ENCODE data around the gene RFX4.

DNA sequence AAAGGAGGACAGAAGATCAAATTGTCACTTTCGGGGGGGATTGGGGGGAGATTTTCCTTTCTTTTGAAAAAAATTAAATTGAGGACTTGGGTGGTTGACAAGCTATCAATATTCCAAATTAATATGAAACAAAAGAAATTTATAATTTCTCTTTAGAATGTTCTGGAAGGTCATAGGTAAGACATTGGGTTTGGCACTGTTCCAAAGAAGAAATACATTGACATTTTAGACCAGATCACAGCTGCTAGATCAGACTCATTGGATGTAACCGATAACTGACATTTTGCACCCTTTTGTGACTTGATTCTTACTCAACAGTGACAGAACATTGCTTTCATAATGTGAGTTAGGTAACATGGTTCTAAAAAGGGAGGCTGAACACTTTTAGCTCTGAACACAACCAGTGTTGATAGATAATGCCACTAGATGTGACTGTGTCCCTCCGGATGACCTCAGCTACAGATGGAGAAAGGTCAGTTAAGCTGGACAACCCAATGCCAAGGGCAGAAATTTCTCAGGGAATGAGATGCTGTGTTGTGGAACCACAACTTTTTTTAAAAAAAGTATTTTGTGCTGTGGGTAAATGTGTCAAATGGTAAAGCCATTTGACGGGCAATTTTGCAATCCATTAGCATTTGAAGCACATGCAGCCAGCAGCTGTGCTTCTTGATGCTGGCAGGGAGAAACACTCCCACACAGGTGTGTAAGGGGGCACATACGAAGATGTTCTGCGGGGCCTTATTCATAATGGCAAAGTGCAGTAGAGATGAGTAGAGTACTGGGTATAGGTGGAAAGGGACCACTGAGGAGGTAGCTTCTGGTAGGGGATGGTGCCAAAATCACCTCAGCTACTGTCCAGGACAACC, 62.9 kb downstream of the RFX4 start:
- no peak for TF ChIP-seq CTCF (IDR thresholded peaks at IDR 0.05)
- no peak for TF ChIP-seq POLR2A (IDR thresholded peaks at IDR 0.05; ENCODE audit: low read depth)
- TF ChIP-seq POLR2AphosphoS5 (IDR thresholded peaks at IDR 0.05) = no peak
